Stimulated activated naive CD8-positive, alpha-beta T cell treated with anti-CD3 and anti-CD28 coated beads, Interleukin-15, amount 100 ng/mL, for 72 hours (primary cell): Measurements from ENCODE around the gene MAPK8.
"Not testable (repeated sequence)": the region's sequence is repeated elsewhere in the genome, so short reads cannot be mapped to it uniquely, and the experiment has no call there.

Experiments
- ATAC-seq: fragments of 150-1000 bp; cut with Tn5 transposase; 2 replicates; pipeline ENCODE4 v1.10.0; 2021; ENCODE audit warnings: mild to moderate bottlenecking, moderate library complexity
- DNase-seq, 2 donors: peaks; one replicate each; pipeline ENCODE4 v3.0.0; 2021 to 2022
- H3K27ac Mint-ChIP-seq, 2 donors: one replicate each; pipeline ENCODE4 v1.8.0; 2022; ENCODE audit warnings: mild to moderate bottlenecking in 2 of 2, mixed read lengths in 2 of 2, moderate library complexity in 2 of 2
- H3K27me3 Mint-ChIP-seq: one replicate; pipeline ENCODE4 v1.8.0; 2022; ENCODE audit warnings: mixed read lengths
- H3K4me1 Mint-ChIP-seq: one replicate; pipeline ENCODE4 v1.8.0; 2022; ENCODE audit warnings: mild to moderate bottlenecking, mixed read lengths
- H3K4me3 Mint-ChIP-seq, 2 donors: one replicate each; pipeline ENCODE4 v1.8.0; 2022; ENCODE audit warnings: mild to moderate bottlenecking in 2 of 2, mixed read lengths in 2 of 2, moderate library complexity in 1 of 2
- H3K9me3 Mint-ChIP-seq, 2 donors: one replicate each; pipeline ENCODE4 v1.8.0; 2022; ENCODE audit warnings: mixed read lengths in 2 of 2

Gene MAPK8

GRCh38 chr10:48400850-48401220 lies 94.4 kb downstream of the MAPK8 start:
- Mint-ChIP-seq H3K4me1 (peaks cover 23% of the 10 kb centered on the region), H3K4me3 (no peak overlapping the region), H3K9me3 (no peaks in the 10 kb centered on the region), H3K27me3 (no peaks in the 10 kb centered on the region), H3K27ac (no peak overlapping the region)
- ATAC-seq (no peak), DNase-seq (no peak)

GRCh38 chr10:48404646-48405045 lies 98.2 kb downstream of the MAPK8 start:
- no peak for DNase-seq
- Mint-ChIP-seq H3K4me1 (peaks cover 15% of the 10 kb centered on the region), H3K4me3 (no peak overlapping the region), H3K27me3 (no peaks in the 10 kb centered on the region), H3K9me3 (no peaks in the 10 kb centered on the region), H3K27ac (no peak overlapping the region)
- no peak for ATAC-seq

- DNase-seq: no peak
Observed at GRCh38 chr10:48406204-48406603, 99.7 kb downstream of the MAPK8 start.

GRCh38 chr10:48406658-48407057 lies 100.2 kb downstream of the MAPK8 start:
- ATAC-seq: no peak
- H3K4me1 Mint-ChIP-seq: no peaks in the 10 kb centered on the region
- no peaks in the 10 kb centered on the region for H3K27me3 Mint-ChIP-seq

More at GRCh38 chr10:48406204-48406603, 99.7 kb downstream of the MAPK8 start:
- ATAC-seq: no peak
- Mint-ChIP-seq H3K4me1 (no peaks in the 10 kb centered on the region), H3K27me3 (no peaks in the 10 kb centered on the region), H3K27ac (no peak overlapping the region), H3K4me3 (no peak overlapping the region), H3K9me3 (no peaks in the 10 kb centered on the region)

DNA sequence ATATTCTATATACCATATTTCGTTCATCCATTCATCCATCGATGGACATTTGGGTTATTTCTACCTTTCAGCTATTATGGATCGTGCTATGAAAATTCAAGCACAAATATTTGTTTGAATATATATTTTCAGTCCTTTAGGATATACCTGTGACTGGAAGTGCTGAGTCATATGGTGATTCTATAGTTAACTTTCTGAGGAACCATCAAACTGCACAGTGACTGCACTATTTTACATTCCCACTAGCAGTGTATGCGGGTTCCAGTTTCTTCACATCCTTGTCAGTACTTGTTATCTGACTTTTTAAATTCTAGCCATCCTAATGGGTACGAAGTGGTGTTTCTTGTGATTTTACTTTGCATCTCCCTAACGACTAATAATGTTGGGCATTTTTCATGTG lies 104.0 kb downstream of the MAPK8 start:
- DNase-seq (no peak), ATAC-seq (no peak)
- Mint-ChIP-seq H3K4me1 (no peaks in the 10 kb centered on the region), H3K4me3 (no peak overlapping the region), H3K27ac (no peak overlapping the region), H3K27me3 (no peaks in the 10 kb centered on the region), H3K9me3 (peaks cover 5 to 16% of the 10 kb centered on the region in 2 donors)

More at GRCh38 chr10:48406658-48407057, 100.2 kb downstream of the MAPK8 start:
- Mint-ChIP-seq H3K9me3 (peaks cover 0 to under 1% of the 10 kb centered on the region in 2 donors), H3K27ac (no peak overlapping the region), H3K4me3 (no peak overlapping the region)
- no peak for DNase-seq

DNA sequence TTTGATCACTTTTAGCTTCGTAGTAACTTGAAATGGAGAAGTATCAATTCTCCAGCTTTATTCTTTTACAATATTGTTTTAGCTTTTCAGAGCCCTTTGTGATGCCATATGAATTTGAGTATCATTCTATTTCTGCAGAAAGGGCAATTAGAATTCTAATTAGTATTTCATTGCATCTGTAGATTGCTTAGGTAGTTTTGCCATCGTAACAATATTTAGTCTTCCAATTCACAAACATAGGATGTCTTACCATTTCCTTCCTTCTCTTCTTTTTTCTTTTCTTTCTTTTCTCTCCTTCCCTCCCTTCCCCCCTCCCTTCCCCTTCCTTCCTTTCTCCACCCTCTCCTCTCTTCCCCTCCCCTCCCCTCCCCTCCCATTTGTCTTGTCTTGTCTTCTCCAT lies 105.0 kb downstream of the MAPK8 start:
- H3K4me3 Mint-ChIP-seq: no peak overlapping the region
- DNase-seq (no peak), ATAC-seq (no peak)

DNA sequence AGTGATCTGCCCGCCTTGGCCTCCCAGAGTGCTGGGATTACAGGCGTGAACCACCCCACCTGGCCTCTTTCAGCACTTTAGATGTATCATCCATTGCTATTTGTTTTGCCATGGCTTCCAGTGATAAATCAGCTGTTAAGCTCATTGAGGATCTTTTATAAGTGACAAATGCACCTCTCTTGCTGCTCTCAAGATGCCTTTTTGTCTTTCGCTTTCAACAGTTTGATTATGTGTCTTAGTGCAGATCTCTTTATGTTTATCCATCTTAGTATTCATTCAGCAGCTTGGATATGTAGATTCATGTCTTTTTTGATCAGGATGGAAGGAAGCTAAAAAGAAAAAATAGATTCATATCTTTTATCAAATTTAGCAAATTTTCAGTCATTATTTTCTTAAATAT lies 105.6 kb downstream of the MAPK8 start:
- peaks cover 5 to 16% of the 10 kb centered on the region in 2 donors for H3K9me3 Mint-ChIP-seq
- ATAC-seq: no peak
- no peak for DNase-seq
- no peak overlapping the region for H3K4me3 Mint-ChIP-seq
- H3K27ac Mint-ChIP-seq: no peak overlapping the region
- H3K4me1 Mint-ChIP-seq: no peaks in the 10 kb centered on the region
- H3K27me3 Mint-ChIP-seq: no peaks in the 10 kb centered on the region

More for the DNA sequence above, 105.0 kb downstream of the MAPK8 start:
- Mint-ChIP-seq H3K27me3 (no peaks in the 10 kb centered on the region), H3K4me1 (no peaks in the 10 kb centered on the region), H3K27ac (no peak overlapping the region), H3K9me3 (peaks cover 5 to 16% of the 10 kb centered on the region in 2 donors)

- Mint-ChIP-seq H3K27ac (no peak overlapping the region), H3K27me3 (no peaks in the 10 kb centered on the region), H3K9me3 (peaks cover 5 to 16% of the 10 kb centered on the region in 2 donors), H3K4me1 (no peaks in the 10 kb centered on the region), H3K4me3 (no peak overlapping the region)
- DNase-seq (no peak), ATAC-seq (no peak)
Observed at GRCh38 chr10:48412933-48413332, 106.5 kb downstream of the MAPK8 start.

DNA sequence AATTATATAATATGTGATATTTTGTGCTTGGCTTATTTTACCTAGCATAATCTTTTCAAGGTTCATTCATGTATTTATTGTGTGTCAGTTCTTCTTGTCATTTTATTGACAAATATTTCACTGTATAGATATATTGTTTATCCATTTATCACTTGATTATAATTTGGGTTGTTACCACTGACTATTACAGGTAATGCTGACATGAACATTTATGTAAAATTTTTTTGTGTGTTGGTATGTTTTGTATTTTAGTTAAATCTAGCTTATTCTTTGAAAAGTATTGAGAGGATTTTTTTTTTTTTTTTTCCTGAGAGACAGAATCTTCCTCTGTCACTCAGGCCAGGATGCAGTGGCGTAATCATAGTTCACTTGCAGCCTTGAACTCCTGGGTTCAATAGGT lies 107.7 kb downstream of the MAPK8 start:
- Mint-ChIP-seq H3K4me3 (no peak overlapping the region), H3K27me3 (no peaks in the 10 kb centered on the region), H3K9me3 (peaks cover 5 to 16% of the 10 kb centered on the region in 2 donors), H3K27ac (no peak overlapping the region), H3K4me1 (no peaks in the 10 kb centered on the region)
- DNase-seq: no peak
- ATAC-seq: no peak

GRCh38 chr10:48414778-48415177 lies 108.3 kb downstream of the MAPK8 start:
- no peak for DNase-seq
- ATAC-seq: no peak
- Mint-ChIP-seq H3K27ac (no peak overlapping the region), H3K27me3 (no peaks in the 10 kb centered on the region), H3K9me3 (peaks cover 5 to 16% of the 10 kb centered on the region in 2 donors), H3K4me1 (no peaks in the 10 kb centered on the region), H3K4me3 (no peak overlapping the region)

- H3K27me3 Mint-ChIP-seq: no peaks in the 10 kb centered on the region
- peaks cover 5 to 15% of the 10 kb centered on the region in 2 donors for H3K9me3 Mint-ChIP-seq
- DNase-seq (no peak), ATAC-seq (no peak)
- no peaks in the 10 kb centered on the region for H3K4me1 Mint-ChIP-seq
- H3K27ac Mint-ChIP-seq: no peak overlapping the region
- H3K4me3 Mint-ChIP-seq: no peak overlapping the region
Observed at GRCh38 chr10:48416584-48417232, 110.2 kb downstream of the MAPK8 start.

GRCh38 chr10:48417374-48417773 lies 110.9 kb downstream of the MAPK8 start:
- H3K4me1 Mint-ChIP-seq: no peaks in the 10 kb centered on the region
- peaks cover 5 to 8% of the 10 kb centered on the region in 2 donors for H3K9me3 Mint-ChIP-seq
- no peak overlapping the region for H3K4me3 Mint-ChIP-seq
- ATAC-seq (no peak), DNase-seq (no peak)
- H3K27ac Mint-ChIP-seq: no peak overlapping the region
- no peaks in the 10 kb centered on the region for H3K27me3 Mint-ChIP-seq

DNA sequence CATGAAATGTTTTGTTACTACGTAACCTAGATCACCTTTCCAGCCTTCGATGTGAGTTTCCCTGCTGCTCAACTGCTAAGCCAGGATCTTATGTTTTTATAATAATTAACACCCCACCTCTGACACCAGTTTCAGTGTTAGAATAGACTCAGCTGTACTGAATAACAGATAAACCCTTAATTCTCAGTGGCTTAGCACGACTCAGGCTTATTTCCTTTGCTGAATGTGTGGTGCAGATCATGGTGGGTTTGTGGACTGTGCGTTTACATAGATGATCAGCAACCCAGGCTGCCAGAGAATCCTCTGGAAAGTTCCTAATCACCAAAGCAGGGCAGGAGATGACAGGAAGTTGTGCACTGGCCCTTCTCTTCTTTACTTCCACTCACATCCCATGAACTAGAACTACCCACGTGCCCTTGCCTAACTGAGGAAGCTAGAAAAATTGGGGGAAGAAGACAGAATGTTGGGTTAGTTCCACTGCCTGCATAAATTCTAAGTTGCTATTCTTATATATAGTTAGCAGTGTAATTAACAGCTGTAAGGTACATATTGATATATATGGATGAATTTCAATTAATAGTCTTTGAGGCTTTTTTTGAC lies 111.8 kb downstream of the MAPK8 start:
- Mint-ChIP-seq H3K27ac (peak overlapping the region in 1 of 2 donors; percentile 34), H3K9me3 (no peaks in the 10 kb centered on the region), H3K27me3 (no peaks in the 10 kb centered on the region), H3K4me3 (no peak overlapping the region), H3K4me1 (no peaks in the 10 kb centered on the region)
- DNase-seq (no peak), ATAC-seq (no peak)

DNA sequence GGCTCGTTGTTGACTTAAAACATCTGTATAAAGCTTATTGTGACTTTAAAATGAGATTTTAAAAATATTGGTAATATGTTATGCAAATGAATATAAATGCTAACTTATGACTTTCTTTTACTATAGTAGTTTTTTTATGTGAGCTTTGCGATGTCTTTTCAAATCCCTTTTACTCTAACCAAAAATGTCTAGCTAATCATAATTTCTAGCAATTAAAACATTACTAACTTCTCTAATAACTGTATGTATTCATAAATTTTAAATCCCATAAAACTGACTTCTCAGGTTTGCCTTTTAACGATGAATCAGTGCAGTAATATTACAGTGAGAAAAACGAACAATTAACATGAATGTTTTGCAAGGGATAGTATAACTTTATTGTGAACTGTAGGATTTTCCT lies 113.2 kb downstream of the MAPK8 start:
- Mint-ChIP-seq H3K27ac (no peak overlapping the region), H3K4me1 (no peaks in the 10 kb centered on the region), H3K27me3 (no peaks in the 10 kb centered on the region), H3K4me3 (no peak overlapping the region), H3K9me3 (no peaks in the 10 kb centered on the region)
- DNase-seq (no peak), ATAC-seq (no peak)

DNA sequence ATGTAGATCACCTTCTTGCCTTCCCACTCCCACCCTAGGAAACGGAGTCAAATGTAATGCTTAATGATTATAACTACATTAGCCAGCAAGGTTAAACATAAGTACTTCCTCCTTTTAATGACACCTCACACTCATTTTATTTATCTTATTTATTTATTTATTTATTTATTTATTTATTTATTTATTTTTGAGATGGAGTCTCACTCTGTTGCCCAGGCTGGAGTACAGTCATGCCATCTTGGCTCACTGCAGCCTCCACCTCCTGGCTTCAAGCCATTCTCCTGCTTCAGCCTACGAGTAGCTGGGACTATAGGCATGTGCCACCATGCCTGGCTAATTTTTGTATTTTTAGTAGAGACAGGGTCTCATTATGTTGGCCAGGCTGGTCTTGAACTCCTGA lies 115.4 kb downstream of the MAPK8 start:
- H3K4me3 Mint-ChIP-seq, H3K27ac Mint-ChIP-seq, H3K27me3 Mint-ChIP-seq, DNase-seq, ATAC-seq, H3K9me3 Mint-ChIP-seq, H3K4me1 Mint-ChIP-seq: not testable (repeated sequence)

GRCh38 chr10:48423884-48424283 lies 117.4 kb downstream of the MAPK8 start:
- no peaks in the 10 kb centered on the region for H3K27me3 Mint-ChIP-seq
- ATAC-seq (no peak), DNase-seq (no peak)
- H3K4me3 Mint-ChIP-seq: no peak overlapping the region
- no peak overlapping the region for H3K27ac Mint-ChIP-seq
- no peaks in the 10 kb centered on the region for H3K4me1 Mint-ChIP-seq
- H3K9me3 Mint-ChIP-seq: no peaks in the 10 kb centered on the region

- ATAC-seq: no peak
- DNase-seq: no peak
- H3K27me3 Mint-ChIP-seq: no peaks in the 10 kb centered on the region
- no peak overlapping the region for H3K27ac Mint-ChIP-seq
- no peaks in the 10 kb centered on the region for H3K4me1 Mint-ChIP-seq
- H3K9me3 Mint-ChIP-seq: no peaks in the 10 kb centered on the region
- H3K4me3 Mint-ChIP-seq: no peak overlapping the region
Observed at GRCh38 chr10:48428896-48429295, 122.4 kb downstream of the MAPK8 start.
